ENCODE data around the gene PTPRR. TPM values are rescaled to one million over a fixed set of nuclear protein-coding genes. Genes with fewer than 3 reads are reported as not detected.

Gene PTPRR
- total and polyA plus RNA-seq, 3 experiments from 2014 or later = not detected

DNA sequence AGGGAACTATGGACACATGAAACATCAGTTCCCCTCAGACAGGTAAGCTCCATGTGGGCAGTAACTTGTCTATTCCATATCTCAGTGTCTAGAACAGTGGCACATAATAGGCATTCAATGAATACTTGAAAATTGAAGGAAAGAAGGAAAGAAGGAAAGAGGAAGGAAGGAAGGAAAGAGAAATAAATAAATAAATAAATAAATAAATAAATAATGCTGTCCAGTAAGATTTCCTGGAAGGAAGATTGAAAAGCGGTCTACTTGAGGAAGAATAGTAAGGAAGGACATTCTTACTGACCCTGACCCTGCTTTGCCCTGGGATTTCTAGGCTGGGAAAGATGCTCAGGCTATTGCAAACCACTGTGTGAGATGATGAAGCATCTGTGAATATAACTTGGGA lies 91.5 kb downstream of the PTPRR start:
- Histone ChIP-seq H3K27ac (ENCODE audit: low read depth, low read length) (no peak overlapping the region), H3K36me3 (ENCODE audit: insufficient read depth, low read length) (no peaks in the 10 kb centered on the region), H3K27me3 (ENCODE audit: insufficient read depth, low read length, poor library complexity, severe bottlenecking) (no peaks in the 10 kb centered on the region), H3K9me3 (ENCODE audit: low read length) (no peaks in the 10 kb centered on the region), H3K4me1 (ENCODE audit: insufficient read depth, low read length) (no peaks in the 10 kb centered on the region), H3K4me3 (ENCODE audit: low read length) (no peak overlapping the region)
- no peaks in the 10 kb centered on the region for H3K36me3 Mint-ChIP-seq
- no peaks in the 10 kb centered on the region for H3K9me3 Mint-ChIP-seq
- H3K27me3 Mint-ChIP-seq = peaks cover 0 to 4% of the 10 kb centered on the region in 2 donors
- ChIA-PET POLR2A (no interaction called here), CTCF (no interaction called here)
- no peak overlapping the region for H3K27ac Mint-ChIP-seq
- DNase-seq = no peak
- no peaks in the 10 kb centered on the region for H3K4me1 Mint-ChIP-seq
- H3K4me3 Mint-ChIP-seq = no peak overlapping the region

- ChIA-PET POLR2A (no interaction called here), CTCF (no interaction called here)
- Histone ChIP-seq H3K9me3 (ENCODE audit: low read length) (no peaks in the 10 kb centered on the region), H3K27ac (ENCODE audit: low read depth, low read length) (no peak overlapping the region), H3K4me3 (ENCODE audit: low read length) (no peak overlapping the region), H3K27me3 (ENCODE audit: insufficient read depth, low read length, poor library complexity, severe bottlenecking) (no peaks in the 10 kb centered on the region), H3K36me3 (ENCODE audit: insufficient read depth, low read length) (no peaks in the 10 kb centered on the region), H3K4me1 (ENCODE audit: insufficient read depth, low read length) (no peaks in the 10 kb centered on the region)
- Mint-ChIP-seq H3K4me3 (no peak overlapping the region), H3K27me3 (peaks cover 0 to 3% of the 10 kb centered on the region in 2 donors), H3K27ac (no peak overlapping the region), H3K36me3 (no peaks in the 10 kb centered on the region), H3K4me1 (no peaks in the 10 kb centered on the region), H3K9me3 (peaks cover 0 to 3% (median 0%) of the 10 kb centered on the region in 5 donors)
- no peak for DNase-seq
Observed at GRCh38 chr12:70828351-70828750, 92.2 kb downstream of the PTPRR start.

- no peak overlapping the region for H3K27ac Mint-ChIP-seq
- H3K36me3 Mint-ChIP-seq = no peaks in the 10 kb centered on the region
- no peak overlapping the region for H3K4me3 ChIP-seq (ENCODE audit: low read length)
- peaks cover 0 to 5% (median 0%) of the 10 kb centered on the region in 5 donors for H3K9me3 Mint-ChIP-seq
- no peak overlapping the region for H3K27ac ChIP-seq (ENCODE audit: low read depth, low read length)
- H3K27me3 ChIP-seq (ENCODE audit: insufficient read depth, low read length, poor library complexity, severe bottlenecking) = no peaks in the 10 kb centered on the region
- H3K4me1 Mint-ChIP-seq = no peaks in the 10 kb centered on the region
- CTCF ChIA-PET = no interaction called here
- H3K36me3 ChIP-seq (ENCODE audit: insufficient read depth, low read length) = no peaks in the 10 kb centered on the region
- no peaks in the 10 kb centered on the region for H3K9me3 ChIP-seq (ENCODE audit: low read length)
- H3K4me1 ChIP-seq (ENCODE audit: insufficient read depth, low read length) = no peaks in the 10 kb centered on the region
- no peak for DNase-seq
- H3K4me3 Mint-ChIP-seq = no peak overlapping the region
- peaks cover 0 to 3% of the 10 kb centered on the region in 2 donors for H3K27me3 Mint-ChIP-seq
- POLR2A ChIA-PET = no interaction called here
Observed at GRCh38 chr12:70826156-70826555, 94.4 kb downstream of the PTPRR start.

- no peak overlapping the region for H3K27ac Mint-ChIP-seq
- H3K27me3 Mint-ChIP-seq = peaks cover 0 to 3% of the 10 kb centered on the region in 2 donors
- Histone ChIP-seq H3K9me3 (ENCODE audit: low read length) (no peaks in the 10 kb centered on the region), H3K36me3 (ENCODE audit: insufficient read depth, low read length) (no peaks in the 10 kb centered on the region), H3K4me1 (ENCODE audit: insufficient read depth, low read length) (no peaks in the 10 kb centered on the region), H3K27me3 (ENCODE audit: insufficient read depth, low read length, poor library complexity, severe bottlenecking) (no peaks in the 10 kb centered on the region), H3K4me3 (ENCODE audit: low read length) (no peak overlapping the region), H3K27ac (ENCODE audit: low read depth, low read length) (no peak overlapping the region)
- ChIA-PET CTCF (no interaction called here), POLR2A (no interaction called here)
- no peaks in the 10 kb centered on the region for H3K36me3 Mint-ChIP-seq
- H3K4me3 Mint-ChIP-seq = no peak overlapping the region
- peaks cover 0 to 5% (median 0%) of the 10 kb centered on the region in 5 donors for H3K9me3 Mint-ChIP-seq
- no peaks in the 10 kb centered on the region for H3K4me1 Mint-ChIP-seq
- no peak for DNase-seq
Observed at GRCh38 chr12:70824511-70824910, 96.0 kb downstream of the PTPRR start.

GRCh38 chr12:70823182-70823976 lies 97.2 kb downstream of the PTPRR start:
- no peak overlapping the region for H3K4me3 ChIP-seq (ENCODE audit: low read length)
- H3K9me3 Mint-ChIP-seq = peaks cover 0 to 5% (median 0%) of the 10 kb centered on the region in 5 donors
- no peaks in the 10 kb centered on the region for H3K4me1 Mint-ChIP-seq
- H3K27me3 ChIP-seq (ENCODE audit: insufficient read depth, low read length, poor library complexity, severe bottlenecking) = no peaks in the 10 kb centered on the region
- H3K9me3 ChIP-seq (ENCODE audit: low read length) = no peaks in the 10 kb centered on the region
- peaks cover 0 to 3% of the 10 kb centered on the region in 2 donors for H3K27me3 Mint-ChIP-seq
- no peak for DNase-seq
- no peak overlapping the region for H3K4me3 Mint-ChIP-seq
- H3K36me3 ChIP-seq (ENCODE audit: insufficient read depth, low read length) = no peaks in the 10 kb centered on the region
- no peak overlapping the region for H3K27ac Mint-ChIP-seq
- POLR2A ChIA-PET = no interaction called here
- no peaks in the 10 kb centered on the region for H3K4me1 ChIP-seq (ENCODE audit: insufficient read depth, low read length)
- no peaks in the 10 kb centered on the region for H3K36me3 Mint-ChIP-seq
- CTCF ChIA-PET = no interaction called here
- H3K27ac ChIP-seq (ENCODE audit: low read depth, low read length) = no peak overlapping the region

- Mint-ChIP-seq H3K4me1 (no peaks in the 10 kb centered on the region), H3K9me3 (peaks cover 0 to 5% (median 0%) of the 10 kb centered on the region in 5 donors), H3K36me3 (no peaks in the 10 kb centered on the region), H3K27ac (no peak overlapping the region), H3K27me3 (peaks cover 0 to 3% of the 10 kb centered on the region in 2 donors), H3K4me3 (no peak overlapping the region)
- H3K9me3 ChIP-seq (ENCODE audit: low read length) = no peaks in the 10 kb centered on the region
- DNase-seq = no peak
- ChIA-PET CTCF (no interaction called here), POLR2A (no interaction called here)
- no peaks in the 10 kb centered on the region for H3K36me3 ChIP-seq (ENCODE audit: insufficient read depth, low read length)
- no peaks in the 10 kb centered on the region for H3K4me1 ChIP-seq (ENCODE audit: insufficient read depth, low read length)
- no peak overlapping the region for H3K27ac ChIP-seq (ENCODE audit: low read depth, low read length)
- H3K4me3 ChIP-seq (ENCODE audit: low read length) = no peak overlapping the region
- no peaks in the 10 kb centered on the region for H3K27me3 ChIP-seq (ENCODE audit: insufficient read depth, low read length, poor library complexity, severe bottlenecking)
Observed at GRCh38 chr12:70822412-70822811, 98.1 kb downstream of the PTPRR start.

DNA sequence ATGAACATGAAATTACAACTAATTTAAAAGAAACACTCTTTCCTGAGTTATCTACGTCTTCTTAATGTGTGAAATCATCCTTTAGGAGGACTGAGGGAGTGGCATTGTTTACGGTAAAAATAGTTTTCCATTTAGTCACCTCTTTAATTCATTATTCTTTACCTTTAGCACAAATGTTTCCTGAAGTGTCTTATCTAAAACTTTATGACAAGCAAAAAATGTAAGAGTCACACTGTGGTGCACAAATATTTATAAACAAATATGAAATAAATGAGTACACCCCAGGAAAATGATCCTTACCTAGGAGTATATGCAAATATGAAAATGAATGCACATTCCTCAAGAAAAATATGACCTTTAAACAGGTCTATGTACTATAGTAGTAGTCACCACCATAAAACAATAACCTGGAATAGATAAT lies 104.6 kb downstream of the PTPRR start:
- Mint-ChIP-seq H3K4me1 (no peaks in the 10 kb centered on the region), H3K27ac (no peak overlapping the region), H3K4me3 (no peak overlapping the region), H3K27me3 (no peaks in the 10 kb centered on the region), H3K9me3 (peaks cover 0 to 10% (median 1%) of the 10 kb centered on the region in 5 donors), H3K36me3 (no peaks in the 10 kb centered on the region)
- ChIA-PET CTCF (no interaction called here), POLR2A (no interaction called here)
- no peaks in the 10 kb centered on the region for H3K4me1 ChIP-seq (ENCODE audit: insufficient read depth, low read length)
- H3K27me3 ChIP-seq (ENCODE audit: insufficient read depth, low read length, poor library complexity, severe bottlenecking) = no peaks in the 10 kb centered on the region
- no peak for DNase-seq
- no peaks in the 10 kb centered on the region for H3K36me3 ChIP-seq (ENCODE audit: insufficient read depth, low read length)
- H3K4me3 ChIP-seq (ENCODE audit: low read length) = no peak overlapping the region
- H3K9me3 ChIP-seq (ENCODE audit: low read length) = no peaks in the 10 kb centered on the region
- H3K27ac ChIP-seq (ENCODE audit: low read depth, low read length) = no peak overlapping the region

DNA sequence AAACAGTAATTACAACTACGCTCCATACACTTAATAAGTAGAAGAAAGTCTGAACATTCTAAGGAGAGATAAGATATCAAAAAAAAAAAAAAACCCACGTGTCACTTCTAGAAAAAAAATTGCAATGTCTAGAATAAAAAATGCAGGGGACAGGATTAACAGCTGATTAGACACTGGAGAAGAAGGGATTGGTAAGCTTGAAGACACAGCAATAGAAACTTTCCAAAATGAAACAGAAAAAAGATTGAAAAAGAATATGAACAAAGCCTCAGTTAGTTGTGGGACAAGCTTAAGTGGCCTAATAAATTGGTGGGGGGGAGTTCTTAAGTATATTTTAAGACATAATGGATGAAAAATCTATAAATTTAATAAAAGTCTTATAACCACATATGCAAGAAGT lies 105.5 kb downstream of the PTPRR start:
- no peaks in the 10 kb centered on the region for H3K36me3 Mint-ChIP-seq
- CTCF ChIA-PET = no interaction called here
- no peaks in the 10 kb centered on the region for H3K27me3 Mint-ChIP-seq
- POLR2A ChIA-PET = no interaction called here
- H3K4me3 ChIP-seq (ENCODE audit: low read length) = no peak overlapping the region
- DNase-seq = no peak
- H3K27me3 ChIP-seq (ENCODE audit: insufficient read depth, low read length, poor library complexity, severe bottlenecking) = no peaks in the 10 kb centered on the region
- H3K9me3 ChIP-seq (ENCODE audit: low read length) = no peaks in the 10 kb centered on the region
- no peaks in the 10 kb centered on the region for H3K4me1 ChIP-seq (ENCODE audit: insufficient read depth, low read length)
- no peaks in the 10 kb centered on the region for H3K4me1 Mint-ChIP-seq
- no peak overlapping the region for H3K27ac Mint-ChIP-seq
- H3K27ac ChIP-seq (ENCODE audit: low read depth, low read length) = no peak overlapping the region
- H3K9me3 Mint-ChIP-seq = peaks cover 0 to 8% (median 1%) of the 10 kb centered on the region in 5 donors
- H3K4me3 Mint-ChIP-seq = no peak overlapping the region
- H3K36me3 ChIP-seq (ENCODE audit: insufficient read depth, low read length) = no peaks in the 10 kb centered on the region
